CD4-positive, alpha-beta T cell treated with Interleukin-10 for 1 hour (primary cell): ENCODE measurements around the gene SPRED2.
A peak's percentile ranks its signal among the peaks of the same experiment; 100 is the strongest.
"Not testable (repeated sequence)": the region's sequence is repeated elsewhere in the genome, so short reads cannot be mapped to it uniquely, and the experiment has no call there.

Experiments used
- DNase-seq: peaks from one replicate; pipeline ENCODE4 v3.0.0-alpha.2; 2020

Gene SPRED2

GRCh38 chr2:65337915-65338314, 94.5 kb downstream of the SPRED2 start:
- DNase-seq = not testable (repeated sequence)

DNA sequence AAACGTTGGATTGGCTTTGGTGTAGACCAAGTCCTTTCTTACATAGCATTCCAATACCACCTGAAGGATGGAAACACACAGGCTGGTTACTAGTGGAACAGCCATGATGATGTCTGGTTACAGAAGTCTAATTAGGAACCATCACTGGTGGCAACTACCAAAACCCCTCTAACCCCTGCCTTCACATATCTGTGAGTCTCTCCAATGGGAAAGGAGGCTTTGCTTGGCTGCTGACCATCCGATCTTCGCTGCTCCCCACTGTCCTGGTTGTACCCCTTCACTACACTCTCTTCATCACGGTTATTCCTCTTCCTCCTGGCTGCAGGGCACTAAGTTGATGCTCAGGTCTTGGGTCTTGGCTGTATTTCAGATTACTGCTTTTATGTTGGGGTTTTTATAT, 97.7 kb downstream of the SPRED2 start:
- DNase-seq = no peak

DNA sequence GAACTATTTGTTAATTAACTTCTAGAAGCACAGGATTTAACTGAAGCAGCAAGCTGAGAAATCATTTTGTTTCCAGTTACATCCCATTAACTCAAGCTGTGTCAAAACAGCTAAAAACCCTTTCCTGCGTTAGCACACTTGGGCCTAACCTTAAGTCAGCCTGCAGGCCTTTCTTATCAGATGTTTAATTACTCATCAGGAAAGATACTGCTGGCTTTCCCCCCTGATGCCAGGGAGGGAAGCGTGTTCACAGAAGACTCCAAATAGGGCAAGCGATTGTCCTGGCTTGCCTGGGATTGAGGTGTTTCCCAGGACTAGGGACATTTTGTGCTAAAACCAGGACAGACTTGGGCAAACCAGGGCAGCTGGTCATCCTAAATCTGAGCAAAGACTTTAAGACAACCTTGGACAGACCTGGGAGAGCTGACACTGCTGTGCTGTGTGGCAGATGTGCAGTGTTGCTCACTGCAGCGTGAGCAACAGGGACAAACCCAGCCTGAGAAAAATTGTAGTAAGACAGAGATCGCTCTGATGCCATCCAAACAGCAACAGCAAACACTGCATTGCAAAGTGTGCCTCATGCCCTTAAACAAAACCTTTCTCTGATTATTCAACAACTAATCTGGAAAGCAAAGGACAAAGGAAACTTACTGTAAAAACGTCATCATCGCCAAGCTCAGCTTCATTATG, 100.9 kb downstream of the SPRED2 start:
- DNase-seq = no peak

DNA sequence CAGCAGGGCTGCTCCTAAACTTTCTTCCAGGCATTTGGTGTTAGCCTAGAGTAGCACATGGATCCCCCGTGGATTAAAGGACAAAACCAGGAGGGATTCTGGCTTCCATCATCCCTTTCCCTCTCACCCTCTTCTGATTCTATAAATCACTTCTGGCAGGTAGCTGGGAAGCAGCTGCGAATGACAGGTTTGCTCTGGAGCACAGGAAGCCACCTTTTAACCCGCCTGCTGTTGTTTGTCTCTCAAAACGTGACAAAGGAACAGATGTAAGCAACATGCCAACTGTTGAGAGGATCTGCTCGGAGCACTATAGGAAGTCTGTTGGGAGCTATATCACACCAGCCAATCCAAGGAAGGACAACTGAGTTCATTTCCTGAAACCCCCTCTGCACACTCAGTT, 102.9 kb downstream of the SPRED2 start:
- no peak for DNase-seq

DNA sequence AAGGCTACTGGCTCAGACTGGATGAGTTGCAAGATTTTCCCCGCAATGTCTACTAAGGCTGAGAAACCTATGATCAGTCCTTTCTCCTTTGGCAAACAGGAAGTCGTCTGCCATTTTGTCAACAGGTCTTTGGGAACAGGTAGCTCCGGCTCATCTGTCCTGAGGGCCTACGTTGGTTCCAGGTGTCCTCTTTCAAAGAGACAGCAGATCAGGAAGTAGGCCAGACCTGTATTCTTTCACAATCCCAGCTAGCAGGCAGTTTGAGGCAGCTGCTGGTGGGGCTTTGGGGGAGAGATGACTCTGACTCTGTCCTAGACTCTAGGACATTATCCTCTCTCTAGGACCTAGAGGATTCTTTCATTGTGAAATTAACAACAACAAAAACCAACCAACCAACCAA, 106.1 kb downstream of the SPRED2 start:
- no peak for DNase-seq

GRCh38 chr2:65325066-65325465, 107.3 kb downstream of the SPRED2 start:
- no peak for DNase-seq

GRCh38 chr2:65320946-65321345, 111.5 kb downstream of the SPRED2 start:
- no peak for DNase-seq

- peak; percentile 3 for DNase-seq
Measured at GRCh38 chr2:65320042-65320725, 112.2 kb downstream of the SPRED2 start.

DNA sequence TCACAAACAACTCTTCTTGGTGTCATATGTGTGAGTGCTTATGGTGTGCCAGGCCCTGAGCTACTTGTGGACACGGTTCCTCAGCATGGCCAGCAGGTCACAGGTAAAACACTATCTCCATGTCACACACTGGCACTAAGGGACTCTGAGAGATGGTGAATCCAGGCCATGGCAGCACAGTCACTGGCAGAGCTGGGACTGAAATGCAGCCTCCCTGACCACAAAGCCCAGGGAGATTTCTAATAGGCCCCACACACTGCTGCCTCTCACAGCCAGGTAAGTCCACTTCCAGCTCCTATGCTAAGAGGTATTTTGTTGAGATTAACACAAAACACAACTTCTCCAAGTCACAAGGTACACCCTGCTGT, 112.7 kb downstream of the SPRED2 start:
- DNase-seq = no peak

- no peak for DNase-seq
Measured at GRCh38 chr2:65319072-65319673, 113.2 kb downstream of the SPRED2 start.

GRCh38 chr2:65317841-65318240, 114.6 kb downstream of the SPRED2 start:
- no peak for DNase-seq

GRCh38 chr2:65317351-65317750, 115.0 kb downstream of the SPRED2 start:
- not testable (repeated sequence) for DNase-seq

GRCh38 chr2:65316072-65316471, 116.3 kb downstream of the SPRED2 start:
- DNase-seq = no peak

DNA sequence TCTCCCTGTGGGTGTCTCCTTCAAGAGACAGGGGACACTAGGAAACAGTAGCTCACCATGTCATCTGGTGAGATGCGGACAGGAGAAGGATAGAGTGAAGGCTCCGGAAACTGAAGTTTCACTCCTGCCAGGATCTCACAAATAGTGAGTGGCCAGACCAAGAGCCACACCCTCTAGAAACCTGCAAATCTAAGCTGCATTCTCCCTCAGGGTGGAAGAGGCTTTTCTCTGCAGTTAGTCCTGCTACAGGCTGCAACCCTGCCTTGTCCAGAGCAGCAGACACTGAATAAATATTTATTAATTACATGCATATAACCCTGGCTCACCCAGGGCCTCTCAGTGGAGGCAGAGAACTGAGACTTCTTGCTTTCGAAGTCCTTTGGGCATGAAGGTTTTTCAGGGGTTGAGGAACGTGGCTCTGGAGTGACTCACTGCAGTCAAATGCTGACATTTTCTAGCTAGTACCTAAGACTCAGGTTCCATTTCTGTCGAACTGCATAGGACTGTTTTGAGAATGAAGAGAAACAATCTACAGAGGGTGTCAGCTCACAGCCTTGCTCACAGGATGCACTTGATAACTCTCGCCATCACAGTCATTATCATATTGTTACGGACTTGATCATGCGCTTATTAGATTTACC, 117.5 kb downstream of the SPRED2 start:
- DNase-seq = no peak

GRCh38 chr2:65313954-65314256, 118.5 kb downstream of the SPRED2 start:
- DNase-seq = no peak

- no peak for DNase-seq
Measured at GRCh38 chr2:65313126-65313953, 119.1 kb downstream of the SPRED2 start.

DNA sequence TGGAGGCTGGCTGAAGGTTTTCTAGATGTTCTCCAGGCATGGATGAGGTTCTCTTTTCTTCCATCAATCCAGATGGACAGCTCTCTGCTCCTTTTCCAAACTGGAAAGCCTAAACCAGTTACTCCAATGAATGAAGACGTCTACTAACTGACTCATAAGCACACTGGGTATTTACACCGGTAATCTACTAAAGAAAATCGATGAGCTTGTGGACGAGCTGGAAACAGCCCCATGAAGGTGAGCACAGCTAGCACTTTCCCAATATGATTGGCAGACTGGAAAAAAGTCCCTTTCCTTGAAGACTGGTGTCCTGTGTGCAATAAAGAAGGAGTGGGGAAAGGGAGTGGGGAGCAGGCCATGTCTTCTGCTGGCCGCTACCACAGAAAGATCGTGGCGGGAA, 120.8 kb downstream of the SPRED2 start:
- DNase-seq = no peak

- no peak for DNase-seq
Measured at GRCh38 chr2:65311049-65311448, 121.3 kb downstream of the SPRED2 start.

GRCh38 chr2:65309699-65310098, 122.7 kb downstream of the SPRED2 start:
- no peak for DNase-seq

DNA sequence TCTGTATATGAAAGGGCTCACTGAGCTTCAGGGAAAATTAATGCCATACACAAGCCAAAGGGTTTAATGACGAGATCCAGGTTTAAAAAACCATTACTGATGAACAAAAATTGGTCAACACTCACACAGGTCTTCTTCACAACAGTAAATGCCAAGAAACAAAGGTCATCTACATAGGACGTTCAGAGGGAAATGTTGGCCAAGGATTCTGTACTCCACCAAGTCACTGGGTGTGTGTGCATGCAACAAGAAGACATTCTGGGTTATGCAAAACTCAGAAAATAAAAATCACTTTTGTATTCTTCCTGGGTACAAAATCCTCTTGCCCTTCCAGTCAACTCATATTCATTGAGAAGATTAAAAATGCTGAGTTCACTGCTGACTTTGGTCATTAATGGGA, 126.5 kb downstream of the SPRED2 start:
- no peak for DNase-seq

DNA sequence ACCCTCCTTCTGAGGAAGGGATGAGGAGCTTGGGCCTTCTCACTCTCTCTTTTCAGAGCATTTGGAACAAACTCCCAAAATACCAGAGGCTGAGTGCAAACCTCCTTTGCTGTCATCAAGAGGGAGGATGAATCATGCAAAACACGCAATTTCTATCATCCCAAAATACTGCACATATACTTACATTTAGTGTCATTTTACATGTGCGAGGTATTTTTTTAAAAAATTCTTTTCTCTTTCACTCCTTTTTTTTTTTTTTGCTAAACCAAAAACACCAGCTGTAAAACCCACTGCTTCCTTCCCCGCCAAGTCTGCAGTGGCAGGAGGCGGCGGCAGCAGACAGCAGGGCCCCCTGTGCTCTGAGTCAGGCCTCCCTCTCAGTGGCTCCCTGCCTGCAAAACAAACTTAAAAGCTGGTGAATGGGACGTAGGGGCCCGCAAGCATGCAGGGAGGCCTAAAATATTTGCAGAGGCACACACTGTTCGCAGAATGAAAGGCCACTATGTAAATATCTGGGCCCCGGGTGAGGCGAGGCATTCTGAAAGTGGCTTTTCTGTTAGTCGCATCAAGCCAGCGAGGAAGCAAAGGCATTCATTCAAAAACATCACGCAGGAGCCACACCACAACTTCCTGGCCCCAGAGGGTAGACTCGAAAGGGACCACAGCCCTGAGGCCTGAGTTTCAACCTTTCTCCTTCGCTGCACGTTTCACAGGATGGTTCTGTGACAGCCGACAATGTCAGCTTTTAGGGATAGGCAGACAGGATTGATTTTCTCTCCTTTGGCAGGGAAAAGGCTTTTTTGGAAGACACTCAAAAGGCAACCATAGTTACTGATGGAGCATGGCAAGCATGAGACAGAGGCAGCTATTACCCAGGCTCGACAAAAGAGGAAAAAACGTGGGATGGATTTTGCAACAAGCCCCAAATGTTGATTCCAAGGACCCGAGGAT, 131.4 kb downstream of the SPRED2 start:
- peak; percentile 40 for DNase-seq
